GM18861 (cell line): ENCODE data around the gene ATP6V0B.

ENCODE experiments used
- ATAC-seq: cut with Tn5 transposase; IDR thresholded peaks from one replicate; pipeline ENCODE4 v1.9.1; 2021; ENCODE audit not compliant: unreplicated experiment

Gene ATP6V0B

DNA sequence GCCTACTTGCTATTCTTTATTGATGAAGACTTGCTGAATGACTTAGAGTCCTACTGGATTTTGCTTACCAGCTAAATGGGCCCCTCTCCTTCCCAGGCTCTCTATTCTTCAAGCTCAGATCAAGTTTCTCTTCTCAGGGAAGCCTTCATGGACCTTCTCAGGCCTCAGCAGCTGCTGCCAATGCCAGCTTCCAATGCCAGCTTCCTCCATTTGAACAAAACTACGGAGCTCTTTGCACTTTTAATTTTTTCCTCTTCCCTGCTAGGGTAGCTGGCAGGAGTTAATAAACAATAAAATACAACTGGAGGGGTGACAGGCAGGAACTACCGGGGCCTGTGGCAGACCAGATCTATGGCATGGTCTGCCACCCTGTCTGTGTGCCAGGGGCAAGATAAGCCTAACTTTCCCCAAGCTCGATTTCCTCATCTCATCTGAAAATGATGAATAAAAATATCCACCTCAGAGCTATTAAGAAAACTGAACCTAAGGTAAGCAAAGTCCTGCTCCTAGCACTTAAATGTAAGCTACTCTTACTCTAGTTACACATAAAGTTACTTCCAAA, 29.0 kb upstream of the ATP6V0B start:
- no peak for ATAC-seq

GRCh38 chr1:43946236-43947060, 28.3 kb upstream of the ATP6V0B start, which contains the start of gene IPO13:
TSS of gene IPO13 (plus strand) at chr1:43946950. CDS start at chr1:43947601, 651 bp downstream.
- peak; percentile 94 for ATAC-seq

DNA sequence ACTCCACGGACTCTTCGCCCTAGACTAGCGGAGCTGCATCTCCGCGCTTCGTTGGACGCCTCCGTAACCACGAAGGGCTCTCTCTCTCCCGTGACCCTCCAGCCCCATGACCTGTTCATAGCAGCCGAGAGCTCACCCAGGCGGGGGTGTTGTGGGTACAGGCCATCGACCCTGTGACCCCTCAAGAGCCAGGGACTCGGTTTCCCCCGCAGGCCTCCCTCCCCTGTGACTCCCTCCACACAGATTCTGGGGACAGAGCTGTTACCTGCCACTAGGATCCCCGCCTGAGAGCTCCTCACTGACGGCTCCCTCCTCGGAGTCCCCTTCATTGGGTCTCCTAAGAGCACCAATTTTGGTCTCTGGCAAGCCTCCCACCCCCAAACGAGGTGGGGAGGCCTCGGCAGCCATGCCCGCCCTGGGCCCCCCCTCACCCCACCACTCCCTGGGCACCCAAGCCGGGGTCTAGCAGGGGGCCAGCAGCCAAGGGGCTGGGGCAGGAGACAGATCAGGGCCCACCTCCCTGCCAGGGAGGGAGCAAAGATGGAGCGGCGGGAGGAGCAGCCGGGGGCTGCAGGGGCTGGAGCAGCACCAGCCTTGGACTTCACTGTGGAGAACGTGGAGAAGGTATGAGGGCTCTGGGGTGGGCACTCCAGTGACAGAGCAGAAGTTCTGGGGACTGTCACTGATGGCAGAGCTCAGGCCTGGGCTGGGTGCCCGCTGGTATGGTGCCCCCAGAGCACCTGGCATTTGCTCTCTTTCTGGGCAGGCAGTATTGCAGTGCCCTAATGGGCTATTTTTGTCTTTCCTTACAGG, 27.5 kb upstream of the ATP6V0B start:
- no peak for ATAC-seq

DNA sequence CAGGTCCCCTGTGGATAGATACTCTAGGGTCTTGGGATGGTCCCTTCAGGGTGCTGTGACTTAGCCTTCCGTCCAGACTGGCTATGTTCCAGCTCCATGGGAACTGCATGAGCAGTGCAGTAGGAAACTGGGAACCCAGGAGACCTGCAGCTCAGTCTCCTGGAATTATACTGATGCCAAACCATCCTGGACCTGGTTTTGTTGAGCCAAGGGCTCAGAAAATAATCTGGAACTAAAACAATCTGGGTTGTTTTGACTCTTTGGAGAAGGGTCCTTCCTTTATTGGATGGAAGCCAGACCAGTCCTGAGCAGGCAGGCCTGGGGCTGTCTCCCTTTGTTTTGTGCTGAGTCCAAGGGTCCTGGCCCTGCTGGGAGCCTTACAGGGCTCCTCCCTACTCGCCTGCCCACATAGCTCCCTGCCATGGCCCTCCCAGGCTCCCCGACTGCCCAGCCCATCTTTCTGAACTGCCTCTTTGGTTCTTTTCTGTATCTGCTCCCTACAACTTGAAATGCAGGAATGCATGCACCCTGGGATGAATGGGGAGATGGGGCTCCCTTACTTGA, 26.8 kb upstream of the ATP6V0B start:
- ATAC-seq = no peak

GRCh38 chr1:43949678-43950077, 25.1 kb upstream of the ATP6V0B start:
- ATAC-seq = no peak

DNA sequence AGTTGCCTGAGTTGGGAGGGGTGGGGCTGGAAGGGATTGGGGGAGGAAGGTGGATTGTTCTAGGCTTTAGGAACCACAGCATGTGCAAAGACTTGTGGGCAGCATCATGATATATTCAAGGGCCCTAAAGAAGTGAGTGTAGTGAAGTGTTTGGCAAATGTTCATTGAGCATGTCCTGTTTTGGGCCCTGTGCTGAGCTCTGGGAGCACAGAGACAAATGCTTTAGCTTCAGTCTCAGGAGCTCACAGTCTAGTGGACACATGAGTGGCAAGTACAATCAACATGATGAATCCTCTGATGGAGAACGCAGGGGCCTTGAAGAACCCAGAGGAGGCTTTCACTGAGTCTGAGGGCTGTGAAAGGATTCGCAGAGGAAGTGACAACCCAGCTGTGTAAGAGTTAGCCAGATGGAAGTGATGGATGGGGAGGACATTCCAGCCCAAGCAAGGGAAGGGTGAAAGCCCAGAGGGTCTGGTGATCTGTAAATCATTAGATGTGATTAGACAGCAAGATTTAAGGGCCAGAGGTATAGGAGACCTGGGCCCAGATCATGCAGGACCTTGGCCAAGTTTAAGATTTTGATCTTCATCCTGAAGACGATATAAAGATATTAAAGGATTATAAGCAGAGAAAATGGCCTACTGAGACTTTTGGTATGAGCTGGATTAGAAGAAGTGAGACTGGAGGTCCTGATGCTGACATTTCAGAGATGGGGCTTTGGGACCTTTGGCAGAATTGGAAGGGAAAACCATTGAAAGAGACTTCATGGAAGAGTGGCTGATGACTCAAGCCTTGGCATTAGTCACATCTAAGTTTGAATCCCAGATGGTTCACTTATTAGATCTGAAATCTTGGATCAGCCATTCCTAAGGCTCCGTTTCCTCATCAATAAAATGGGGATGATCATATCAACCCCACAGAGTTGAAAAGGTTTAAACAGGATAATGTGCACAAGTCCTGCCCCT, 23.5 kb upstream of the ATP6V0B start:
- ATAC-seq = no peak

- no peak for ATAC-seq
These were observed 21.9 kb upstream of the ATP6V0B start for GRCh38 chr1:43952731-43953346.

DNA sequence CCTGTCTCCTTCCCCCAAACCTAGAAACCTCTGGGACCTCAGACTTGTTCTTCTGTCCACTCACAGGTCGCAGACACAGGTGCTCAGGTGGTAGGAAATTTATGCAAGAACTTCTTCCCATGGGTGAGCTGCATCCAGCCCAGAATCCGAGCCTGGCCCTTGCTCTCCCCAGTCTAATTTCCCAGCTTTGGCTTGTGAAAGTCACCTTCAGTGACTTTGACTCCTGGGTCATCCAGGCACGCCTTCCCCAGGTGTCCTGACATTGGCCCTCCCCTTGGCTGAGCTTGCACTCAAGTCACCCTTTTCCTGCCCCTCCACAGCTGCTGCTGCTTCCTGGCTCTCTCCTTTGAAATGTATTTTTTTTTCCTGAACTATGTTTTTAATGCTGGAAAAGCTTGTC, 21.4 kb upstream of the ATP6V0B start:
- no peak for ATAC-seq

GRCh38 chr1:43954036-43954435, 20.7 kb upstream of the ATP6V0B start:
- ATAC-seq = no peak

DNA sequence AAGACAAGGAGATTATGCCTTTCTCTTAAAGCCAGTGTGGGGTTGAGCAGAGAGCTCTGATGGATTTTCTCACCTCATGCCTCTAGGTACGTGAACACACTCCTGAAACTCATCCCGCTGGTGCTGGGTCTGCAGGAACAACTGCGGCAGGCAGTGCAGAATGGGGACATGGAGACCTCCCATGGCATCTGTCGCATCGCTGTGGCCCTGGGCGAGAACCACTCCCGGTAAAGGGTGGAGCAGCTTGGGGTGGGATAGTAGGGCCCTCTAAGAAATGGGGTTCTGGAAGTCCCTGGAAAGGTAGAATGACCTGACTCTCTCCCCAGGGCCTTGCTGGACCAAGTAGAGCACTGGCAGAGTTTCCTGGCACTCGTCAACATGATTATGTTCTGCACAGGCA, 18.5 kb upstream of the ATP6V0B start:
- ATAC-seq = no peak

- ATAC-seq = no peak
These were observed 17.2 kb upstream of the ATP6V0B start for GRCh38 chr1:43957407-43958040.

DNA sequence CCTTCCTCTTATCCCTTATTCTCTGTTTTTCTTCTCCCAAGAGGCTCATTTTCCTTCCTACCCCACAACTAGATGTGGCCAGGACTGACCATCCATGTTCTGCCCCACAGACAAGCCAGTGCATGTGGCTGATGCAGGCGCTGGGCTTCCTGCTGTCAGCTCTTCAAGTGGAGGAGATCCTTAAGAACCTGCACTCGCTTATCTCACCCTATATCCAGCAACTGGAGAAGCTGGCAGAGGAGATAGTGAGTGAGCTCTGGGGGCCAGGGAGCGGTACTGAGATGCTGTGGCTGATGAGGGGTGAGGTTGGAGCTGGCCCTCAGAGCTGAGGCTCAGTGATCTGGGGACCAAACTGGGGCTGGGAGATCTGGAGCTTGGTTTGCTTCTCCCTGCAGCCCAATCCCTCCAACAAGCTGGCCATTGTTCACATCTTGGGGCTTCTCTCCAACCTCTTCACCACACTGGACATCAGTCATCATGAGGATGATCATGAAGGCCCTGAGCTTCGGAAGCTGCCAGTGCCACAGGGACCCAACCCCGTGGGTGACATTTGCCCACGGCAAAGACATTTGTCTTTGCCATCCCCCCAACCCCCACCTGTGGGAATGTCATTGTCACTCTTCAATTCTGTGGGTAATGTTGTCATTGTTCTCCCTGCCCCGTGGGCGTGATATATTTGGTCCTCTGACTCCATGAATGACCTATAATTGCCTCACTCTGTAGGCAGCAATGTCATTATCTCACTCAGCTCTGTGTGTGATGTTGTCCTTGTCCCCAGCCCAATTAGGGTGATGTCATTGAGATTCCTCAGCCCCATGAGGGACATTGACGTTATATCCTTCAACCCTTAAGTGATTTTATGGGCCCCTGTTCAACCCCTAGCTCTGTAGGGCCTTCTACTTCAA, 16.2 kb upstream of the ATP6V0B start:
- no peak for ATAC-seq

DNA sequence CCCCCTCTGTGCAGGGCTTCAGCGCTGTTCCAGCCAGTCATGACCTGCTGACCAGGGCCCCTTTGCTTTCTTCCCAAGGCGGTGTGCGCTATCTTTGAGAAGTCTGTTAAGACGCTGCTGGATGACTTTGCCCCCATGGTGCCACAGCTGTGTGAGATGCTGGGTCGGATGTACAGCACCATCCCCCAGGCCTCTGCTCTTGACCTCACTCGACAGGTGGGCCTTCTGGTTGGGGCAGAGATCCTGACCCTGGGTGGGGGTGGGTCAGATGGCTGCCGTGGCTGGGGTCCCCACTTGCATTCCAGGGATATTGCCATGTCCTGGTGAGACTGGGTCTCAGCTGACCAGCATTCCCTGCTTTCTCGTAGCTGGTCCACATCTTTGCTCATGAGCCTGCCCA, 14.0 kb upstream of the ATP6V0B start:
- no peak for ATAC-seq

DNA sequence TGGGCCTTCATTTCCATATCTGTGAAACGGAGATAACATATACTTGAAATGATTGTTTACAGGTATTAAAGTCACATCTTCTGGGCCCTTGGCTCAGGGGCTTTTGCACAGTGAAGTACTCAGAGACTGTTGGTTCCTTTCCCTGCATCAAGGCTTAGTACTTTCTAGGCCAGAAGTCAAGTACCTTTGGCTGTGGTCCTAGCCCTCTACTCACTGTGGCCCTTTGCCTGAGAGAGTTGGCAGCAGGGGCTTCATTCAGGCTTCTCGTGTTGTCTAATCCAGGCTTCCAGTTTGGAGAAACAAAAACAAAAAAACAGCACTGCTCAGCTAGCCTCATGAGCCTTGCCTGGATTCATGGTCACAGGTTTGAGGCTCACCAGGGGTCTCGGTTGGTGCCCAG, 13.1 kb upstream of the ATP6V0B start:
- no peak for ATAC-seq

- no peak for ATAC-seq
These were observed 12.4 kb upstream of the ATP6V0B start for GRCh38 chr1:43962324-43962723.

GRCh38 chr1:43963006-43963405, 11.8 kb upstream of the ATP6V0B start:
- ATAC-seq = no peak

- no peak for ATAC-seq
These were observed 10.9 kb upstream of the ATP6V0B start for GRCh38 chr1:43963890-43964289.

DNA sequence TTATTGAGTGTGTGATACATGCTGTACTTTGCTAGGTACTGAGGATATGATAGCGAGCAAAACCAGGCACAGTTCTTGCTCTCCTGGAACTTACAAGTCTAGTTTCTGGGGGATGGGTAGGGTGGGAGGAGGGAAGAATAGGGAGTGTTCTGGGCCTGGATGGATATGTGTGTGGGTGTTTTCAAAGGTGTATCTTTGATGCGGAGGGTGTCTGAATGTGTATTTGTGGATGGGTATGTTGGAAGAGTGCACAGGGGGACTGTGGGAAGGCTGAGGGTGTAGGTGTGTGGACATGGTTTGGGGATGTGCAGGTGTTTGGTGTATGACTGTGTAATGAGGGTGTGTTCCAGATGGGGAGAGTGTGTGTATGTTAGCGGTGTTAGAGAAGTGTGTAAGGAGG, 9.4 kb upstream of the ATP6V0B start:
- ATAC-seq = no peak
